HUES6 (cell line): ENCODE results near the gene PHACTR1.

Experiments
- H3K27ac ChIP-seq: 2 replicates; pipeline ENCODE4 v1.7.0; 2013; ENCODE audit warnings: low read depth, mild to moderate bottlenecking, low read length, inconsistent platforms
- H3K27me3 ChIP-seq: 2 replicates; pipeline ENCODE4 v1.6.1; 2013; ENCODE audit warnings: low read length; ENCODE audit not compliant: control insufficient read depth, insufficient read depth
- H3K36me3 ChIP-seq: 2 replicates; pipeline ENCODE4 v1.6.1; 2013; ENCODE audit warnings: low read length; ENCODE audit not compliant: control insufficient read depth, insufficient read depth
- H3K4me1 ChIP-seq: 2 replicates; pipeline ENCODE4 v1.6.1; 2013; ENCODE audit warnings: low read length; ENCODE audit not compliant: control insufficient read depth, insufficient read depth
- H3K4me3 ChIP-seq: 2 replicates; pipeline ENCODE4 v1.5.1; 2013; ENCODE audit warnings: low read depth, low read length
- H3K9ac ChIP-seq: one replicate; pipeline ENCODE4 v1.6.1; 2013; ENCODE audit warnings: mild to moderate bottlenecking, low read length
- H3K9me3 ChIP-seq: 2 replicates; pipeline ENCODE4 v1.6.1; 2013; ENCODE audit warnings: low read depth, low read length; ENCODE audit not compliant: control insufficient read depth, insufficient read depth

Gene PHACTR1

GRCh38 chr6:13071550-13072345 is 355.2 kb downstream of the PHACTR1 start:
- no peak overlapping the region for H3K9ac ChIP-seq
- no peak overlapping the region for H3K4me3 ChIP-seq
- H3K4me1 ChIP-seq: 0 out of 2 replicates have a peak, but pooled peaks cover 5% of the 10 kb centered on the region
- no peaks in the 10 kb centered on the region for H3K9me3 ChIP-seq
- no peak overlapping the region for H3K27ac ChIP-seq
- no peaks in the 10 kb centered on the region; the same call in 1 of the 2 replicates for H3K27me3 ChIP-seq
- no peaks in the 10 kb centered on the region for H3K36me3 ChIP-seq

GRCh38 chr6:13072686-13073347 is 356.2 kb downstream of the PHACTR1 start:
- Histone ChIP-seq H3K4me1 (0 out of 2 replicates have a peak, but pooled peaks cover 5% of the 10 kb centered on the region), H3K9ac (no peak overlapping the region), H3K36me3 (no peaks in the 10 kb centered on the region), H3K27me3 (no peaks in the 10 kb centered on the region; the same call in 1 of the 2 replicates), H3K4me3 (no peak overlapping the region), H3K27ac (no peak overlapping the region), H3K9me3 (no peaks in the 10 kb centered on the region)

- Histone ChIP-seq H3K36me3 (no peaks in the 10 kb centered on the region), H3K27ac (no peak overlapping the region), H3K4me3 (no peak overlapping the region), H3K27me3 (no peaks in the 10 kb centered on the region), H3K4me1 (peaks cover 12% of the 10 kb centered on the region; the same call in 1 of the 2 replicates), H3K9me3 (no peaks in the 10 kb centered on the region), H3K9ac (no peak overlapping the region)
Observed at GRCh38 chr6:13074415-13075140, 358.0 kb downstream of the PHACTR1 start.

- H3K36me3 ChIP-seq: no peaks in the 10 kb centered on the region
- H3K27me3 ChIP-seq: no peaks in the 10 kb centered on the region
- H3K9me3 ChIP-seq: no peaks in the 10 kb centered on the region
- no peak overlapping the region for H3K9ac ChIP-seq
- H3K4me1 ChIP-seq: peaks cover 12% of the 10 kb centered on the region; the same call in 1 of the 2 replicates
- no peak overlapping the region for H3K27ac ChIP-seq
- no peak overlapping the region for H3K4me3 ChIP-seq
Observed at GRCh38 chr6:13075141-13075845, 358.7 kb downstream of the PHACTR1 start.

GRCh38 chr6:13076575-13076974 is 360.0 kb downstream of the PHACTR1 start:
- peaks cover 12% of the 10 kb centered on the region; the same call in 1 of the 2 replicates for H3K4me1 ChIP-seq
- no peak overlapping the region for H3K4me3 ChIP-seq
- H3K36me3 ChIP-seq: no peaks in the 10 kb centered on the region
- no peak overlapping the region for H3K27ac ChIP-seq
- H3K9ac ChIP-seq: no peak overlapping the region
- no peaks in the 10 kb centered on the region for H3K9me3 ChIP-seq
- H3K27me3 ChIP-seq: no peaks in the 10 kb centered on the region

GRCh38 chr6:13077117-13077516 is 360.6 kb downstream of the PHACTR1 start:
- Histone ChIP-seq H3K36me3 (no peaks in the 10 kb centered on the region), H3K4me3 (no peak overlapping the region), H3K27ac (no peak overlapping the region), H3K9ac (no peak overlapping the region), H3K4me1 (peaks cover 12% of the 10 kb centered on the region; the same call in 1 of the 2 replicates), H3K9me3 (no peaks in the 10 kb centered on the region), H3K27me3 (no peaks in the 10 kb centered on the region)

- no peak overlapping the region for H3K27ac ChIP-seq
- no peaks in the 10 kb centered on the region for H3K27me3 ChIP-seq
- no peak overlapping the region for H3K9ac ChIP-seq
- no peaks in the 10 kb centered on the region for H3K9me3 ChIP-seq
- H3K4me3 ChIP-seq: no peak overlapping the region
- peaks cover 12% of the 10 kb centered on the region; the same call in 1 of the 2 replicates for H3K4me1 ChIP-seq
- H3K36me3 ChIP-seq: no peaks in the 10 kb centered on the region
Observed at GRCh38 chr6:13079096-13079723, 362.6 kb downstream of the PHACTR1 start.

- Histone ChIP-seq H3K27me3 (no peaks in the 10 kb centered on the region), H3K9me3 (no peaks in the 10 kb centered on the region), H3K4me1 (peaks cover 12% of the 10 kb centered on the region; the same call in 1 of the 2 replicates), H3K4me3 (no peak overlapping the region), H3K27ac (no peak overlapping the region), H3K9ac (no peak overlapping the region), H3K36me3 (no peaks in the 10 kb centered on the region)
Observed at GRCh38 chr6:13080462-13081188, 364.1 kb downstream of the PHACTR1 start.

GRCh38 chr6:13081189-13081563 is 364.6 kb downstream of the PHACTR1 start:
- H3K27me3 ChIP-seq: no peaks in the 10 kb centered on the region
- H3K4me3 ChIP-seq: no peak overlapping the region
- H3K9me3 ChIP-seq: no peaks in the 10 kb centered on the region
- H3K36me3 ChIP-seq: no peaks in the 10 kb centered on the region
- H3K9ac ChIP-seq: no peak overlapping the region
- no peak overlapping the region for H3K27ac ChIP-seq
- H3K4me1 ChIP-seq: peaks cover 12% of the 10 kb centered on the region; the same call in 1 of the 2 replicates
